H1 (cell line): ENCODE results near the gene TMEM212. TPM values are rescaled to one million over a fixed set of nuclear protein-coding genes. Genes with fewer than 3 reads are reported as not detected.

Experiments used
- CHD7 ChIP-seq: fragments of 300-600 bp; sonication (generic); IDR thresholded peaks from 2 replicates; pipeline ENCODE4 v1.7.1; 2012; ENCODE audit warnings: low read length, moderate library complexity, mild to moderate bottlenecking, inconsistent platforms; ENCODE audit not compliant: insufficient replicate concordance
- POLR2AphosphoS5 ChIP-seq: IDR thresholded peaks from 2 replicates; pipeline ENCODE4 v1.6.1; 2011; ENCODE audit warnings: low read depth, low read length
- polyA plus RNA-seq, 7 experiments: library from polyadenylated mRNA; depleted of rRNA in 3 of 7; stranded (reverse) in 5 of 7; unstranded in 2 of 7; fragments of >200 nt in 5 of 7; fragments of 200-250 nt in 2 of 7; gene quantifications; 1 replicate in 5 of 7; 2 replicates in 1 of 7; 4 replicates in 1 of 7; pipeline versions ENCODE4 v1.2.1 to v1.2.3, GENCODE V29; 2011 to 2013; ENCODE audit warnings: missing spikeins in 2 of 7, mixed read lengths in 2 of 7
- total RNA-seq: library from RNA; stranded (reverse); fragmentation: NEBNext Ultra II Directional; extraction: Animal tissue kit (Norgen Biotek cat#: 25700); gene quantifications from 2 replicates; pipeline ENCODE4 v1.2.1, GENCODE V29; 2021

TMEM212 gene
- total and polyA plus RNA-seq, 2 of the 8 experiments (the other 6 are each of a cell fraction or from before 2014, with no cell fraction given) = not detected

DNA sequence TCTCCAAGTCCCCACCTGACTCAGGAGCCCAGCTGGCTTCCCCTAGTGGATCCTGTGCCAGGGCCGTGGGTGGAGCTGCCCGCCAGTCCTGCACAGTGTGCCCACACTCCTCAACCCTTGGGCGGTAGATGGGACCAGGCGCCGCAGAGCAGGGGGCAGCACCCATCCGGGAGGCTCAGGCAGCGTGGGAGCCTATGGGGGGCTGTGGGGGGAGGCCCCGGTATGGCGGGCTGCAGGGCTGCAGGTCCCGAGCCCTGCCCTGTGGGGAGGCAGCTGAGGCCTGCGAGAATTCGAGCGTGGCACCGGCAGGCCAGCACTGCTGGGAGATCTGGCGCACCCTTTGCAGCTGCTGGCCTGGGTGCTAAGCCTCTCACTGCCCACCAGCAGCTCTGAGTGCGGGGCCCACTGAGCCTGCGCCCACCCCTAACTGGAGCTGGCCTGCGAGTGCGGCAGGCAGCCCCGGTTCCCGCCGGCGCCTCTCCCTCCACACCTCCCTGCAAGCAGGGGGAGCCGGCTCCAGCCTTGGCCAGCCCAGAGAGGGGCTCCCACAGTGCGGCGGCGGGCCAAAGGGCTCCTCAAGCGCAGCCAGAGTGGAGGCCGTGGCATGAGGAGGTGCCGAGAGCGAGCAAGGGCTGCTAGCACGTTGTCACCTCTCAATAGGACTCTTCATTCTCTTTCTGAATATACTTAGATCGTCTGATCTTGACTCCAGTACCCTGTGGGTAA, 64.0 kb downstream of the TMEM212 start (continued):
- TF ChIP-seq CHD7 = no peak
- TF ChIP-seq POLR2AphosphoS5 = no peak
- TF ChIP-seq, all 59 proteins: peak for 0
